NCI-H2171 treated with DMSO at 0.1 percent for 48 hours (cell line): ENCODE results near the gene PTK7.

Experiments used
- DNase-seq: peaks from one replicate; lab custom pipeline; 2025; lab: John Stamatoyannopoulos, UW

The PTK7 gene

GRCh38 chr6:43205849-43206248 lies 129.7 kb downstream of the PTK7 start:
- DNase-seq: no peak

GRCh38 chr6:43207286-43207685 lies 131.2 kb downstream of the PTK7 start:
- no peak for DNase-seq
